GM20000 (cell line): ENCODE data around the gene TAF5.

Source experiments
- DNase-seq: peaks from one replicate; pipeline ENCODE4 v3.0.0; 2012; ENCODE audit warnings: low spot score
- CTCF ChIP-seq: IDR thresholded peaks from 2 replicates; pipeline ENCODE4 v1.5.1; 2012; ENCODE audit warnings: mild to moderate bottlenecking, control low read depth; ENCODE audit errors: extremely low read depth, missing control alignments

The TAF5 gene

GRCh38 chr10:103367782-103368518, at the start of gene TAF5:
Gene TAF5 (plus strand): TSS chr10:103367976. CDS start chr10:103367990, 14 bp downstream.
- DNase-seq = peak; percentile 92
- no peak for TF ChIP-seq CTCF

- DNase-seq = no peak
- TF ChIP-seq CTCF = no peak
Observed at GRCh38 chr10:103327906-103328305, 39.9 kb upstream of the TAF5 start.

- peak; percentile 18 for DNase-seq
- no peak for TF ChIP-seq CTCF
Observed at GRCh38 chr10:103333934-103334520, 33.7 kb upstream of the TAF5 start.

- no peak for TF ChIP-seq CTCF
- DNase-seq = no peak
Observed at GRCh38 chr10:103334567-103334966, 33.2 kb upstream of the TAF5 start.

GRCh38 chr10:103336370-103336769, 31.4 kb upstream of the TAF5 start:
- no peak for TF ChIP-seq CTCF
- no peak for DNase-seq

- no peak for TF ChIP-seq CTCF
- DNase-seq = no peak
Observed at GRCh38 chr10:103350175-103350516, 17.6 kb upstream of the TAF5 start.

GRCh38 chr10:103350517-103351260, 17.1 kb upstream of the TAF5 start, which contains the start of gene PCGF6:
Gene PCGF6 (minus strand): TSS chr10:103351140. CDS start chr10:103351066, 74 bp downstream.
- peak; percentile 97 for DNase-seq
- no peak for TF ChIP-seq CTCF
